Measurements from ENCODE around the gene MC1R.

DNA sequence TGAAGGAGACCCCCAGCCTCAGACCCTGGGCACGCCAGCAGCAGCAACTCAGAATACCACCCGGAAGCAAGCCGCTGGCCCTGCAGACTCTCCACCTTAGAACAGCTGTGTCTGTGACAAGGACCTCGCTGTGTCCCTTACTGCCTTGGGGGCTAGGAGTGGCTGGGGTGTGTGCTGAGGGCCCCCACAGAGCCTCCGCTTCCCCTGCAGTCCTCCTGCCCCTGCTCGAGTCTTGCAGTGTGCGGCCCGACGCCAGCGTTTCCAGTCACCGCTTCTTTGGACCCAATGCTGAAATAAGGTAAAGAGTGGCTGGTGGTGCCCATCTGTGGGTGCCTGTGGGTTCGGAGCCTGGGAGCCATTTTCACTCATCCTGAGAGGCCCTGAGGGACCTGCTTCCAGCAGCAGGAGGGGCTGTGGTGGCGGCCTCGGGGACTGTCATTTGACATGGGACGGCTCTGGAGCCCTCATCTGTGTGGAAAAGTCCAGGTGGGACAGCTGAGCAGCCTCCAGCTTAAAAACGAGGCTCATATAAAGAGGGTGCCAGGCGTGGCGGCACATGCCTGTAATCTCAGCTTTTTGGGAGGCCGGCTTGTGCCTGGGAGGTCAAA lies 14.7 kb upstream of the MC1R start:
- no peak for TF ChIP-seq POU2F2 (IDR thresholded peaks at IDR 0.05; ENCODE audit: low read depth, low read length)
- no peak for TF ChIP-seq SPI1 (IDR thresholded peaks at IDR 0.05; ENCODE audit: low read depth, low read length)

Measured in GM12891 (cell line).